ENCODE results near the gene SLC22A23. TPM values are rescaled to one million over a fixed set of nuclear protein-coding genes. Genes with fewer than 3 reads are reported as not detected.
"Not testable (repeated sequence)": the region's sequence is repeated elsewhere in the genome, so short reads cannot be mapped to it uniquely, and the experiment has no call there.

Gene SLC22A23
- total RNA-seq, 4 donors from 2014 or later: 6.2 to 10.8 (median 7.8) TPM

- peak overlapping the region in 3 of 4 donors; percentile 55 to 70 (median 68) for H3K27ac ChIP-seq
- peak; percentile 50 for TF ChIP-seq POLR2AphosphoS5 (IDR thresholded peaks at IDR 0.05)
- TF ChIP-seq, protein P1, sequence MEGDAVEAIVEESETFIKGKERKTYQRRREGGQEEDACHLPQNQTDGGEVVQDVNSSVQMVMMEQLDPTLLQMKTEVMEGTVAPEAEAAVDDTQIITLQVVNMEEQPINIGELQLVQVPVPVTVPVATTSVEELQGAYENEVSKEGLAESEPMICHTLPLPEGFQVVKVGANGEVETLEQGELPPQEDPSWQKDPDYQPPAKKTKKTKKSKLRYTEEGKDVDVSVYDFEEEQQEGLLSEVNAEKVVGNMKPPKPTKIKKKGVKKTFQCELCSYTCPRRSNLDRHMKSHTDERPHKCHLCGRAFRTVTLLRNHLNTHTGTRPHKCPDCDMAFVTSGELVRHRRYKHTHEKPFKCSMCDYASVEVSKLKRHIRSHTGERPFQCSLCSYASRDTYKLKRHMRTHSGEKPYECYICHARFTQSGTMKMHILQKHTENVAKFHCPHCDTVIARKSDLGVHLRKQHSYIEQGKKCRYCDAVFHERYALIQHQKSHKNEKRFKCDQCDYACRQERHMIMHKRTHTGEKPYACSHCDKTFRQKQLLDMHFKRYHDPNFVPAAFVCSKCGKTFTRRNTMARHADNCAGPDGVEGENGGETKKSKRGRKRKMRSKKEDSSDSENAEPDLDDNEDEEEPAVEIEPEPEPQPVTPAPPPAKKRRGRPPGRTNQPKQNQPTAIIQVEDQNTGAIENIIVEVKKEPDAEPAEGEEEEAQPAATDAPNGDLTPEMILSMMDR (IDR thresholded peaks at IDR 0.05): no peak
- no peaks in the 10 kb centered on the region for H3K9me3 ChIP-seq
- peak; percentile 78 for ATAC-seq
- H3K4me1 ChIP-seq: peaks cover 0 to 48% (median 0%) of the 10 kb centered on the region in 3 donors
- H3K4me3 ChIP-seq: peak overlapping the region; percentile 18 to 45
- 43 to 58% methylated on average over 17 to 18 of the region's 36 CpGs for WGBS, 2 donors (ENCODE audit: low coverage in 1 of 2)
- no peaks in the 10 kb centered on the region for H3K27me3 ChIP-seq
- no peaks in the 10 kb centered on the region for H3K36me3 ChIP-seq
Measured at GRCh38 chr6:3247255-3248146, 209.3 kb downstream of the SLC22A23 start.

- TF ChIP-seq, protein P1 (IDR thresholded peaks at IDR 0.05): no peak
- TF ChIP-seq POLR2AphosphoS5 (IDR thresholded peaks at IDR 0.05) (no peak), EP300 (IDR thresholded peaks at IDR 0.05) (no peak), POLR2A (IDR thresholded peaks at IDR 0.05) (no peak)
- Histone ChIP-seq H3K36me3 (no peaks in the 10 kb centered on the region), H3K27me3 (no peaks in the 10 kb centered on the region), H3K9me3 (no peaks in the 10 kb centered on the region), H3K27ac (no peak overlapping the region), H3K4me3 (no peak overlapping the region), H3K4me1 (peaks cover 0 to 31% (median 0%) of the 10 kb centered on the region in 3 donors)
- 90% methylated on average over 2 to 4 of the region's 5 CpGs for WGBS, 2 donors (ENCODE audit: low coverage in 1 of 2)
- ATAC-seq: no peak
Measured at GRCh38 chr6:3245216-3245615, 211.6 kb downstream of the SLC22A23 start.

DNA sequence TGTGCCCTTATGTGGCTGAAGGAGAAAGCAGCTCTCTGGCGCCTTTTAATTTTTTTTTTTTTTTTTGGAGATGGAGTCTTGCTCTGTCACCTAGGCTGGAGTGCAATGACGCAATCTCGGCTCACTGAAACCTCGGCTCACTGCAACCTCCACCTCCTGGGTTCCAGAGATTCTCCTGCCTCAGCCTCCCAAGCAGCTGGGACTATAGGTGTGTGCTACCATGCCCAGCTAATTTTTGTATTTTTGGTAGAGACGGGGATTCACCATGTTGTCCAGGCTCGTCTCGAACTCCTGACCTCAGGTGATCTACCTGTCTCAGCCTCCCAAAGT, 212.1 kb downstream of the SLC22A23 start:
- not testable (repeated sequence) for H3K27me3 ChIP-seq, H3K4me3 ChIP-seq, H3K27ac ChIP-seq, H3K36me3 ChIP-seq, H3K9me3 ChIP-seq, ATAC-seq
- peaks cover 0 to 27% (median 0%) of the 10 kb centered on the region in 3 donors for H3K4me1 ChIP-seq
- WGBS, 2 donors (ENCODE audit: low coverage in 1 of 2): 89 to 100% methylated on average over 4 to 6 of the region's 7 CpGs

- ATAC-seq: no peak
- no peak overlapping the region for H3K27ac ChIP-seq
- 68 to 92% methylated on average over 5 to 8 of the region's 8 CpGs for WGBS, 2 donors (ENCODE audit: low coverage in 1 of 2)
- no peaks in the 10 kb centered on the region for H3K9me3 ChIP-seq
- no peak overlapping the region for H3K4me3 ChIP-seq
- peaks cover 0 to 23% (median 0%) of the 10 kb centered on the region in 3 donors for H3K4me1 ChIP-seq
- TF ChIP-seq, protein P1 (IDR thresholded peaks at IDR 0.05): no peak
- TF ChIP-seq EP300 (IDR thresholded peaks at IDR 0.05) (no peak), POLR2AphosphoS5 (IDR thresholded peaks at IDR 0.05) (no peak), POLR2A (IDR thresholded peaks at IDR 0.05) (no peak)
- H3K27me3 ChIP-seq: no peaks in the 10 kb centered on the region
- H3K36me3 ChIP-seq: no peaks in the 10 kb centered on the region
Measured at GRCh38 chr6:3244003-3244831, 212.6 kb downstream of the SLC22A23 start.

- TF ChIP-seq POLR2A (IDR thresholded peaks at IDR 0.05) (no peak), POLR2AphosphoS5 (IDR thresholded peaks at IDR 0.05) (no peak), EP300 (IDR thresholded peaks at IDR 0.05) (no peak)
- Histone ChIP-seq H3K36me3 (no peaks in the 10 kb centered on the region), H3K4me1 (peaks cover 0 to 11% (median 0%) of the 10 kb centered on the region in 3 donors), H3K27ac (no peak overlapping the region), H3K4me3 (no peak overlapping the region), H3K27me3 (no peaks in the 10 kb centered on the region), H3K9me3 (no peaks in the 10 kb centered on the region)
- no peak for ATAC-seq
- WGBS, 2 donors (ENCODE audit: low coverage in 1 of 2): 75% methylated on average over 3 of the region's 4 CpGs; no CpG with 5 or more reads in 1 of the 2 donors
Measured at GRCh38 chr6:3242768-3243167, 214.1 kb downstream of the SLC22A23 start.

- H3K27ac ChIP-seq, H3K4me1 ChIP-seq, H3K4me3 ChIP-seq, ATAC-seq, H3K36me3 ChIP-seq, H3K27me3 ChIP-seq, H3K9me3 ChIP-seq: not testable (repeated sequence)
- WGBS, 2 donors (ENCODE audit: low coverage in 1 of 2): 69 to 100% methylated on average over 1 to 4 of the region's 4 CpGs
Measured at GRCh38 chr6:3241745-3242144, 215.1 kb downstream of the SLC22A23 start.

Data from gastroesophageal sphincter (tissue), 4 donors.